Astrocyte (in vitro differentiated cells and primary cell): ENCODE measurements around the gene TGFB2. TPM values are rescaled to one million over a fixed set of nuclear protein-coding genes. Genes with fewer than 3 reads are reported as not detected.

Experiments
- DNase-seq: peaks from one replicate; pipeline ENCODE4 v3.0.0-alpha.2; 2010; ENCODE audit warnings: low read depth
- FAIRE-seq: peaks from 2 replicates; lab custom pipeline; 2011; peaks lifted over from hg19 to GRCh38; lab: Jason Lieb, UNC
- H2AFZ ChIP-seq: 2 replicates; pipeline ENCODE4 v1.6.0; 2012; ENCODE audit warnings: low read depth, low read length, inconsistent platforms
- H3K27ac ChIP-seq: 2 replicates; pipeline ENCODE4 v1.5.1; 2011; ENCODE audit warnings: low read depth, low read length, inconsistent platforms
- H3K27me3 ChIP-seq: 2 replicates; pipeline ENCODE4 v1.6.0; 2011; ENCODE audit warnings: low read length, inconsistent platforms; ENCODE audit not compliant: insufficient read depth
- H3K36me3 ChIP-seq: 2 replicates; pipeline ENCODE4 v1.5.1; 2011; ENCODE audit warnings: low read length, inconsistent platforms; ENCODE audit not compliant: insufficient read depth
- H3K4me1 ChIP-seq: 2 replicates; pipeline ENCODE4 v1.5.1; 2011; ENCODE audit warnings: low read length, inconsistent platforms; ENCODE audit not compliant: insufficient read depth
- H3K4me2 ChIP-seq: 2 replicates; pipeline ENCODE4 v1.6.0; 2012; ENCODE audit warnings: low read length, inconsistent platforms
- H3K4me3 ChIP-seq: 2 replicates; pipeline ENCODE4 v1.5.1; 2011; ENCODE audit warnings: low read depth, mild to moderate bottlenecking, low read length, inconsistent platforms; ENCODE audit not compliant: insufficient read depth
- H3K79me2 ChIP-seq: 2 replicates; pipeline ENCODE4 v1.6.0; 2012; ENCODE audit warnings: mild to moderate bottlenecking, low read length, inconsistent platforms; ENCODE audit not compliant: insufficient read depth
- H3K9ac ChIP-seq: 2 replicates; pipeline ENCODE4 v1.6.0; 2012; ENCODE audit warnings: mild to moderate bottlenecking, low read length, inconsistent platforms
- H3K9me3 ChIP-seq: 2 replicates; pipeline ENCODE4 v1.5.1; 2012; ENCODE audit warnings: low read depth, mild to moderate bottlenecking, low read length, inconsistent platforms; ENCODE audit not compliant: insufficient read depth
- H4K20me1 ChIP-seq: 2 replicates; pipeline ENCODE4 v1.6.0; 2012; ENCODE audit warnings: low read length, inconsistent platforms; ENCODE audit not compliant: insufficient read depth
- H3K27ac Mint-ChIP-seq: one replicate; pipeline ENCODE4 v1.8.0; 2021; ENCODE audit warnings: mild to moderate bottlenecking, mixed read lengths; ENCODE audit not compliant: unreplicated experiment
- H3K27me3 Mint-ChIP-seq: one replicate; pipeline ENCODE4 v1.8.0; 2021; ENCODE audit warnings: low read depth, mixed read lengths; ENCODE audit not compliant: unreplicated experiment
- H3K36me3 Mint-ChIP-seq: one replicate; pipeline ENCODE4 v1.8.0; 2021; ENCODE audit warnings: low read depth, mixed read lengths; ENCODE audit not compliant: unreplicated experiment
- H3K4me1 Mint-ChIP-seq: one replicate; pipeline ENCODE4 v1.8.0; 2021; ENCODE audit warnings: low read depth, mixed read lengths; ENCODE audit not compliant: unreplicated experiment
- H3K4me3 Mint-ChIP-seq: one replicate; pipeline ENCODE4 v1.8.0; 2021; ENCODE audit warnings: mild to moderate bottlenecking, moderate library complexity, mixed read lengths; ENCODE audit not compliant: unreplicated experiment
- H3K9me3 Mint-ChIP-seq: one replicate; pipeline ENCODE4 v1.8.0; 2021; ENCODE audit warnings: mild to moderate bottlenecking, mixed read lengths; ENCODE audit not compliant: unreplicated experiment
- CTCF ChIP-seq: IDR thresholded peaks from 2 replicates; pipeline ENCODE4 v1.5.1; 2011; ENCODE audit warnings: low read depth, mild to moderate bottlenecking, inconsistent platforms, low read length, moderate library complexity; ENCODE audit not compliant: insufficient read depth
- EZH2 ChIP-seq: IDR thresholded peaks from 2 replicates; pipeline ENCODE4 v1.6.1; 2012; ENCODE audit warnings: mild to moderate bottlenecking, low read length, inconsistent platforms; ENCODE audit not compliant: insufficient read depth
- total RNA-seq: library from RNA; stranded (reverse); gene quantifications from 2 replicates; pipeline ENCODE4 v1.2.1, GENCODE V29; 2021

The TGFB2 gene
- total RNA-seq, 1 donor from 2014 or later: 330 TPM

- H3K9me3 Mint-ChIP-seq: no peaks in the 10 kb centered on the region
- Histone ChIP-seq H3K9me3 (no peaks in the 10 kb centered on the region), H3K4me1 (peaks cover 17% of the 10 kb centered on the region), H3K27me3 (no peaks in the 10 kb centered on the region), H3K9ac (peak overlapping the region; percentile 99), H4K20me1 (peaks cover 26% of the 10 kb centered on the region), H3K36me3 (no peaks in the 10 kb centered on the region), H2AFZ (no peak overlapping the region), H3K27ac (peak overlapping the region; percentile 91), H3K79me2 (peaks cover 87% of the 10 kb centered on the region), H3K4me3 (peak overlapping the region; percentile 96), H3K4me2 (peak overlapping the region; percentile 94)
- H3K36me3 Mint-ChIP-seq: peaks cover 17% of the 10 kb centered on the region
- no peak overlapping the region for H3K4me3 Mint-ChIP-seq
- peak; percentile 56 for DNase-seq
- TF ChIP-seq CTCF (no peak), EZH2 (no peak)
- peak overlapping the region; percentile 99 for H3K27ac Mint-ChIP-seq
- no peak for FAIRE-seq
- H3K27me3 Mint-ChIP-seq: no peaks in the 10 kb centered on the region
- H3K4me1 Mint-ChIP-seq: peaks cover 7% of the 10 kb centered on the region
Observed at GRCh38 chr1:218347336-218347722, 2.2 kb downstream of the TGFB2 start.

DNA sequence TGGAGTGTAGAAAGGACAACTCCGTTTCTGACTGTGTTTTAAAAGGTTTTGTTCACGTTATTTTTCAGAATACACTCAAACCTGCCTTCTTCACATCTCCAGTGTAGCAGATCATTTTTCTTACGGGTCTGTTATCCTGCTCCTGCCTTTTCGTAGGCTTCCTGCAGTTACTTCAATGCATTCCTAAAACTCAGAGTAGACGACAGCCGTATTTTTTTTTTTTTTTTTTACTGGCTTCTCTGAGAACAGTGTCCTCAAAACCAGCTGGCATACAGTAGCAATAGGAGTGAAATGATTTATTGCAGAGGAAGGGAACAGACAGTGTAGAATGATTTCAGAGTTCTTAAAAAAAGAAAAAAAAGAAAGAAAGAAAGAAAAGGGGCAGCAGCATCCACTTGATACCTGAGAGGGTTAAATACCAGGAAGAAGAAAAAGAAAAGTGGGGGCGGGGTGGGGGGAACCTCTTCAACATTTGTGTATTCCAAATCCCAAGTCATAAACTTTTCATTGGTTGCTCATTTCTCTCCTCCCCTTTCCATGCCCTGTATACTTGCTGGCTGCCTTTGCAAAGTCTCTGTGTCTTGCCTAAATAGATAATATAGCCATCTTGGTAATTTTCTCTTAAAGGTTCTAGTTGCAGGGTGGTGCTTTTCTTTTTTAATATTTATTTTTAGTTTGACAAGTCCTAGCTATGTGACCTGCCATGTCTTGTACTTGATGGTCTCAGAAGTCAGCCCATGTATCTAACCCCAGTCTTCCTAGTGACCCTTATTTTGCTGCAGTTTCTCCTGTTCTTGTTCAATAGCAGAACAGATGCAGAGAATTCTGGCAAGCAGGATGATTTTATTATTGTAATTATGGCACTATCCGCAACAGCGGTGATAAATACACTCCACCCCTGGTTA lies 2.8 kb downstream of the TGFB2 start:
- Histone ChIP-seq H3K4me1 (peaks cover 24% of the 10 kb centered on the region), H3K36me3 (peaks cover 4% of the 10 kb centered on the region), H3K4me3 (peak overlapping the region; percentile 96), H3K27ac (peak overlapping the region; percentile 91), H4K20me1 (peaks cover 32% of the 10 kb centered on the region), H3K9me3 (no peaks in the 10 kb centered on the region), H2AFZ (no peak overlapping the region), H3K79me2 (peaks cover 93% of the 10 kb centered on the region), H3K27me3 (no peaks in the 10 kb centered on the region), H3K4me2 (peak overlapping the region; percentile 94), H3K9ac (peak overlapping the region; percentile 99)
- H3K27me3 Mint-ChIP-seq: no peaks in the 10 kb centered on the region
- H3K4me1 Mint-ChIP-seq: peaks cover 13% of the 10 kb centered on the region
- FAIRE-seq (no peak), DNase-seq (peak; percentile 81)
- peaks cover 21% of the 10 kb centered on the region for H3K36me3 Mint-ChIP-seq
- no peaks in the 10 kb centered on the region for H3K9me3 Mint-ChIP-seq
- TF ChIP-seq CTCF: no peak
- TF ChIP-seq EZH2: no peak
- H3K27ac Mint-ChIP-seq: peak overlapping the region; percentile 99
- H3K4me3 Mint-ChIP-seq: no peak overlapping the region

DNA sequence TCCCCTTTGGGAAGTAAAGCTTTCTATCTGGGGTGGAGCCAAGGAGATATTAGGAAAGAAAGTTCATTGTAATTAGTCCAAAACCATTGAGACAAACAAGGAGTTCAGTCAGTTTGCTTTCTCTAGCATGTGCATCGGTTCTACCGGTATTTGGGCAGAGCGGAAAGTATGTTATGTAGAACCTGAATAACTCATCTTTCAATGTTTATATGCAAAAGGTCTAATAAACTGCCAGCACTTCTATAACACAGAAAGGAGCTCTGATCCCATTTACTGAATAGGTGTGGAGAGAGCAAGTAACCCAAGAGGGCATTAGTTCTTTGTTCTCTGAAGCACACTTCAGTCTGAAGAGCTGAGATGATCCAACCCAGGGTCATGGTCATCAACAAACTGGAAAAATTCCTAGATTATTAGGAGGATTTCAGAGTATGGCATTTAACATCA lies 3.5 kb downstream of the TGFB2 start:
- no peaks in the 10 kb centered on the region for H3K27me3 Mint-ChIP-seq
- Histone ChIP-seq H3K27me3 (no peaks in the 10 kb centered on the region), H3K79me2 (peaks cover 98% of the 10 kb centered on the region), H3K4me2 (peak overlapping the region; percentile 94), H3K9ac (peak overlapping the region; percentile 99), H3K9me3 (no peaks in the 10 kb centered on the region), H3K4me1 (peaks cover 29% of the 10 kb centered on the region), H3K36me3 (peaks cover 6% of the 10 kb centered on the region), H4K20me1 (peaks cover 39% of the 10 kb centered on the region), H3K4me3 (peak overlapping the region; percentile 96), H3K27ac (peak overlapping the region; percentile 91), H2AFZ (no peak overlapping the region)
- no peaks in the 10 kb centered on the region for H3K9me3 Mint-ChIP-seq
- no peak for TF ChIP-seq CTCF
- H3K4me3 Mint-ChIP-seq: no peak overlapping the region
- no peak for FAIRE-seq
- peaks cover 27% of the 10 kb centered on the region for H3K36me3 Mint-ChIP-seq
- peaks cover 17% of the 10 kb centered on the region for H3K4me1 Mint-ChIP-seq
- no peak for DNase-seq
- H3K27ac Mint-ChIP-seq: peak overlapping the region; percentile 99
